ENCODE measurements around the gene DPH7.
"Not testable (repeated sequence)": the region's sequence is repeated elsewhere in the genome, so short reads cannot be mapped to it uniquely, and the experiment has no call there.

Gene DPH7

DNA sequence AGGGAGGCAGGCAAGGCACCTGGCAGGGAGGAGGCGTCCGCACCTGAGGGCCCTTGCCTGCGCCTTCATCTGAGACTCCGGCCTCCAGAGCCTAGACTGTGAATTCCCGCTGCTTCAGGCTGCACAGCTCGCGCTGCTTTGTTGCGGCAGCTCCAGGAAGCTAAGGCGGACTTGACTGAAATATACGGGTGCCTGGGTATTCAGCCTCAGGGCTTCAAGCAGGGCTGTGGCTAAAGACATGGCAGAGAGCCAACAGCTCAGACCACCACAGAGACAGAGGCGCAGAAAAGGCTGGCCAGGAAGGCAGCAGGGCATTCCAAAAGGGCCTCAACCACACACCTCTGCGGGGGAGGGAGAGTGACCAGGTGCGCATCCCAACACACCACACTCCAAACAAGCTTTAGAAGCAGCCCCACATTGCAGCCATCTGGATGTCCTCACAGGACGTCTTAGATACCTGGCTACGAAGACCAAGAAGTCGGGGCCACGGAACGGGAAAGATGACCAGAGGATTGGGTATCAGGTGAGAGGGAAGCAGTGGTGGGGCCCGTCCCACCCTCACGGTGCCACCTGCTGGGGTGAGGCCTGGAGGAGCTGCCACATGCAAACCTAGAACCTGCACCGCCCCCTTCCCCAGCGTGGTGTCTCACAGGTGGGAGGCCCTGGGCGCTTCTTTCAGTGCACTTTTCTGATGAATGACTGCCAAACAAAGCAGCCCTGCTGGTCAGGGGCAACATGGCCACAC is 1.7 kb upstream of the DPH7 start:
- DNase-seq: no peak

DNA sequence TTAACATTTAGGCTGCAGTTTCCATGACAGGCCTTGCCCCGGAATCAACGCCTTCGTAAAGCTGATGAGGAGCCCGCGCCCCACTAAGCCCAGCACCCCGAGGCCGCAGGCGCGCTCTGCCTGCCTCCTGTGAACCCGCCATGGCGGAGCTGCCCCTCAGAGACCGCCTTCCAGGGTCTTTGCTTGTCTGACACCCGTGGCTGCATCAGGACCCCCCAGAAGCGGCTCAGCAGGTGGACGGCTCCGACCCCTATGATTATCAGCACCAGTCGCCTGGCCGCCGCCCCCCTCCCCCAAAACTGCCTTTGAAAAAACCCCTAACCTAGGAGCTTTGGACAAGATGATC is 507 bp upstream of the DPH7 start:
- DNase-seq: no peak

DNA sequence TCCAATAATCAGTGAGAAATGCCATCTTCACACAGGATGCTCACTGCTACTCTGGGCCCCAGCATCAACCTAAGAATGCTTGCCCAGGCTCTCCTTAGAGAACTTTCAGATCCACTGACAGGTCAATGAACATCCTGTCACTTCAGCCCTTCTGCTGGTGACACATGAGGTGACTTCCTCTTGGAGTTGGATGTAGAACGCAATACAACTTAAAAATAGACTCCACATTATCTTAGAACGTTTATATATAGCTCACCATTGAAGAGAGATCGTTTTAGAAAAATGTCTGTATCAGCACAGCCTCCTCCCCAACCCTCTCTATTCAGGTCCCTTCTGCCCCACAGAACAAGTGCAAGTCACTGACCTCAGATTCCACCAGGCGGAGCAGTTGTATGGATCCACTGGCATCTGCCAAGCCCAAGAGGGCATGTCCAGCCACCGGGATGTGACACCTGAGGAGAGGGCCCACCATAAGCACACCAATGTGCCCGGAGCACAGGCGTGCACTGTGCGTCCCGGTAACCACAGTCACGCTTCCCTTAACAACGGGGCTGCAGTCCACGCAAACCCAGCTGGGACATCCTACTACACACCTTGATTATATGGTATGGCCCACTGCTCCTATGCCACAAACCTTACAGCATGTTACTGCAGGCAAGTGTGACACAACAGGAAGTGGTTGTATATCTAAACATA is 2.9 kb downstream of the DPH7 start:
- no peak for DNase-seq

DNA sequence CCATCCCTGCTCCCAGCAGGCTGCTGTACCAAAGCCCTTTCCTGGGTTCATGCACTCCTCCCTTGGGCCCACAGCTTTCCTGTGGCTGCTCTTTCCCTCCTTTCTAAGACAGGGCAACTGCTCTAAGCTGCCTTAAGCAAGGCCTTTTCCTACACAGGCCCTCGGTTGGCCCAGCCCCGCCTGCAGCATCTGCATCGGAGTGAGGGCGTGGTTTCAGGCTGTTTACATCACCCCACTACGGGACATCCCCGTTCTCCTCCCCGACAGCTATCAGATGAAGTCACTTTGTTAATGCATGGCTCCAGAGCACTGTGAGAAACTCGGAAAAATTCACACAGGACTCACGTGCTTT is 3.4 kb downstream of the DPH7 start:
- DNase-seq: no peak

DNA sequence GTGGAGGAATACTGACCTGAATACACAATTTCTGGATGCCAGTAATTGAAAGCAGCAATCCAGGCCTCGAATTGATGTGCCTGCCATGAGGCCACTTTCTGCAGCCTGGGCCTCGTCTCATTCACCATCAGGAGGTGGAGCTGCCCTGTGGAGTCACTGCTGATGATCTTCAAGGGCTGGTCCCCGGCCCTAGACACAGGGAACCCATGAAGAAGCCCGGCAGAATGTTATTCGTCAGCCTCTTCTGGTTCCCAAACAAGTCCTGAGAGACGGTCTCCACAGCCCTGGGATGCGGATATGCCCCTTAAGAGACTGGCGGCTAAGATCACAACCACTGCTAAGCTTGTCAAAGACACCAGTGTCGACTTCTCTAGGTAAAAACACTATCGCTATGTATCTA is 4.5 kb downstream of the DPH7 start:
- DNase-seq: no peak

DNA sequence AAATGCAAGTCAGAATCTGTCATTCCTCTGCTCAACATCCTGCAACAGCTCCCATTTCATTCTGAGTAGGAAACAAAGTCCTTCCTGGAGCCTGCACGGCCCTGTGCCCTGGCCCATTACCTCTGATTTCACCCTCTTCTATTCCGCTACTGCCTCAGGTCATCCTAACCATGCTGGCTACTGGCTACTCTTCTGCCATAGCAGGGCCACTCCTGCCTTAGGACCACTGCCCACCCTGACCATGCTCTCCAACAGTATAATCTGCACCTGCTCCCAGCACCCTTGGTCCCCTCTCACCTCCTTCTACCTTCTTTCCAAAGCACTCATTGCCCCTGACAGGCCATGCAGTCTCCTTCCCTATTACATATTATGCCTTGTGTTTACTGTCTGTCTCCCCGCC is 8.2 kb downstream of the DPH7 start:
- no peak for DNase-seq

DNA sequence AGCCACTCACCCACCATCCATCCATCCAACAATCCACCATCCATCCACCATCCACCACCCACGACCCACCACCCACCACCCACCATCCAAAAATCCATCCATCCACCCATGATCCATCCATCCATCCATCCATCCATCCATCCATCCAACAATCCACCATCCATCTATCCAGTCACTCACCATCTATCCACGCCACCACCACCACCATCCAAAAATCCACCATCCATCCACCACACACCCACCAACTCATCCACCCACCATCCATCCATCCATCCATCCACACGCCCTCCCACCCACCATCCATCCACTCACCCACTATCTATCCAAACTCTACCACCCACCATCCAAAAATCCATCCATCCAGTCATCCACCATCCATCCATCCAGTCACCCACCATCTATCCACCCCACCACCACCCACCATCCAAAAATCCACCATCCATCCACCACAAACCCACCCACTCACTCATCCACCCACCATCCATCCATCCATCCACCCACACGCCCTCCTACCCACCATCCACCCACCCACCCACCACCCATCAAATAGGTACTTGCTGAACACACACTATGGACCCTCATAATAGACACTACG is 9.0 kb downstream of the DPH7 start:
- DNase-seq: no peak

DNA sequence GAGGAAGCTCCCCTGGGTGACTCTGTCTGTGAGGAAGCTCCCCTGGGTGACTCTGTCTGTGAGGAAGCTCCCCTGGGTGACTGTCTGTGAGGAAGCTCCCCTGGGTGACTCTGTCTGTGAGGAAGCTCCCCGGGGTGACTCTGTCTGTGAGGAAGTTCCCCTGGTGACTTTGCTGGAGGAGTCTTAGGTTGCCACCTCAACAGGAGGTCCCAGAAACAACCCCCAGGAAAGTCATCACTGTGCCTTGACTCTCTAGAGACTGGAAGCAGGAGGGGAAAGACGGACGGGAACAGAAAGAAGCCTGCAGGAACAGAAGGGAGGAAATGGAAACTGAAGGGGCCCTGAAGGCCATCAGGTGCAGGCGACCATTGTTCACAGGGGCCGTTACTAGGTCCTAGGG is 10.3 kb downstream of the DPH7 start:
- not testable (repeated sequence) for DNase-seq

DNA sequence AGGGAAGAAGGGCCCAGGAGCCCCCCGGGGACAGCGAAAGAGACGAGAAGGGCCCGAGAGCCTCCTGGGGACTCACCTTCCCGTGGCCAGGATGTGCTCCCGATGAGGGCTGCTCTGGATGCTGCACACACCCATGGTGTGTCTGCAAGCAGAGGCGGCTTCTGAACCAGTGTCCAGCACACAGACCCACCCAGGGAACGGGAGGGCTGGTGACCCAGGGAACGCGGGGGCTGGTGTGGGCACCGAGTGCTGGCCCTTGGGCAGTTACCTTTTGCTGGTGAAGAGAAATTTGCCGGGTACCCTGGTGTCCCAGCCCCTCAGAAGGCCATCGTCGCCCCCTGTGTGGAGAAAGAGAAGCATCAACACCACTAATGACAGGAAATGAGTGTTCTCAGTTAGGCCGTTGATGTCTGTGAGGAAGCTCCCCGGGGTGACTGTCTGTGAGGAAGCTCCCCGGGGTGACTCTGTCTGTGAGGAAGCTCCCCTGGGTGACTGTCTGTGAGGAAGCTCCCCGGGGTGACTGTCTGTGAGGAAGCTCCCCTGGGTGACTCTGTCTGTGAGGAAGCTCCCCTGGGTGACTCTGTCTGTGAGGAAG is 13.8 kb downstream of the DPH7 start:
- DNase-seq: no peak

DNA sequence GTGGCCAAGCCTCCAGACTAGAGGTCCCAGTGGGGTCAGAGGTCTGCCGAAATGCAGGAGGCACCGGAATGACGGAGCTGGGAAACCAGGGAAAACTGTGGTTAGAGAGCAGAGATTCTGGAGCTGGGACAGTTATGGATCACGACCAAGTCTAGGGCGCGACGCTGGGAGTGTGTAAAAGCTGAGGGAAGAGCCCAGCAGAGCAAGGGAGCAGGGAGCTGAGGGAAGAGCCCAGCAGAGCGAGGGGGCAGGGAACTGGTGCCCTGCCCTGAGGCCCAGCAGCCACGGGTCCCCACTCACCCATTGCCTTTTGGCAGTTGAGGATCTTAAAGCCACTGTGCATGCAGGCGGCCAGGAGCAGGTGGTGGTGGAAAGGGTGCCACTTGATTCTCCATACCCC is 14.6 kb downstream of the DPH7 start:
- DNase-seq: no peak

DNA sequence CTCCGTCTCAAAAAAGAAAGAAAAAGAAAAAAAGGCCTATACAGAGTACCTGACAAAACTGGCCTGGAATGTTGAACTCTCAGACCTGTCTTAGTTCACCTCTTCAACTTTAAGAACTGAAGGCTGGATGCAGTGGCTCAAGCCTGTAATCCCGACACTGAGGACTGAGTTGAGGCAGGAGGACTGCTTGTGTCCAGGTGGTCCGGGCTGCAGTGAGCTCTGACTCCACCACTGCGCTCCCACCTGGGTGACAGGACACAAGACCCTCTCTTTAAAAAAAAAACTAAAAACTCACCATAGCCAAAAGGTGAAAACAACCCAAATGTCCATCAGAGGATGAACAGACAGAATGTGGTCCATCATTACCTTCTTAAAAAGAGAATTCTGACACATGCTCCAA is 20.6 kb downstream of the DPH7 start:
- no peak for DNase-seq

DNA sequence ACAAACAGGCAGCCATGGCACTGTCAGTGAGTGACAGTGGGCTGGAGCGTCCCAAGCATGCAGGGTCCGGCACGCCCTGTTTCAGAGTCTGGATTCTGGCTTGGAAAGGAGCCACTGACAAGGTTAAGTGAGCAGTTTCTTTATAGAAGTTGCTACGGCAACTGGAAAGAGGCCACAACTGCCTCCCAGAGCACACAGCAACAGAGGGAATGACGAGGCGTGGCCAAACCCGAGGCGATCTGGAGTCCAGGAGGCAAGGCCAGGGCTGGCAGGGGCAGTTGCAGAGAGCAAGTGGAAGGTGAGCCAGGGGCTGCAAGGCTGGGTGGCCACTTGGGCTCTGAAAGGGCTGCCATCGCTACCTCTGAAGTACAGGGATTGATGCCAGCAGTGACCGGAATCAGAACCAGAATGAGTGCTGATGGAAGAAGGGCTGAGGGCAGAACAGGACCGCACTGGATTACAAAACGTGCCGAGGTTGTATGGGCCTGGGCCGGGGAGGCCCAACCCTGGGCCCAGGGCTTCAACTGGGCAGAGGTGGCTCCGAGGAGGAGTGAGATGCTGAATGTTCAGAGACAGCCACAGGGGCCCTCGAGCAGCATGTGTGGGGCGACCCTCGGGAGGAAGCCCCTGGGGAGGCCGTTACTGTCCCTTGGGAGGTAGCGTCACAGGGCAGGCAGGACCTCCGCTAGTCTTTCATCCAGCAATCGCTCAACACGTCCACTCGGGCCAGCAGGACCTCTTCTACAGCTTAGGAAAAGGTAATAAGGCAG is 22.5 kb downstream of the DPH7 start:
- no peak for DNase-seq

DNA sequence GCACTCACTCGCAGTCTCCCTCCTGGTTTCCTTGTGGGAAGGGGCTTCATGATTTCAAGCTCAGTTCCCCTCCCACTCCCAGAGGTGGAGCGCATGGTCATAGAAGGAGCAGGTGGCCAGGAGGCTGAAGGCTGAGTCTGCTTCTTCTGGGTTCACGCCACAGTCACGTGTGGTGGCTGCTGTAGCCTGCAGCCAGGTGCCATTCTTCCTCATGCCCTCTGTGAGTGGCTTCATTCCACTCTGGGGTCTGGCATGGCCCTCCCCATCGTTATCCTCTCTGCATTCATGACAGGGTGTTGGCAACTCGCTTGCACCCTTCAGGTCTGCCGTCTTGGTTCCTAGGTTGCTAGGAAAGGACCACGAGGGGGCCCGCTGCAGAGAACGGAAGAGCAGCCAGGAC is 23.5 kb downstream of the DPH7 start:
- no peak for DNase-seq

DNA sequence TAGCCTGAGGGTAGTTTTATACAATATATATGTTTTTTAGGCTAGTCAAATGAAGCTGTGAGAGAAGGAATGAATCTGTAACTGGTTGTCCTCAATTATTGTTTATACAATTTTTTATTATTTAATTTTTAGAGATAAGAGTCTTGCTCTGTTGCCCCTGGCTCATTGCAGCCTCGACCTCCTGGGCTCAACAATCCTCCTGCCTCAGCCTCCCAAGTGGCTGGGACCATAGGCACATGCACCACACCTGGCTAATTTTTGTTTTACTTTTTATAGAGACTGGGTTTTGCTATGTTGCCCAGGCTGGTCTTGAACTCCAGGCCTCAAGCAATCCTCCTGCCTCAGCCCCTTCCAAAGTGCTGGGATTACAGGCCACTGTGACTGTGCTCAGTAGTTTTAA is 24.4 kb downstream of the DPH7 start:
- no peak for DNase-seq

DNA sequence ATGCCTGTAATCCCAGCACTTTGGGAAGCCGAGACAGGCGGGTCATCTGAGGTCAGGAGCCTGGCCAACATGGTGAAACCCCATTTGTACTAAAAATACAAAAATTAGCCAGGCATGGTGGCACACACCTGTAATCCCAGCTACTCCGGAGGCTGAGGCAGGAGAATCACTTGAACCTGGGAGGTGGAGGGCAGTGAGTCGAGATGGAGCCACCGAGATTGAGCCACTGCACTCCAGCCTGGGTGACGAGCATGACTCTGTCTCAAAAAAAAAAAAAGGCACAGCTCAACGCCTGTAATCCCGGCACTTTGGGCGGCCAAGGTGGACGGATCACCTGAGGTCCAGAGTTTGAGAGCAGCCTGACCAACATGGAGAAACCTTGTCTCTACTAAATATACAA is 25.1 kb downstream of the DPH7 start:
- not testable (repeated sequence) for DNase-seq

DNA sequence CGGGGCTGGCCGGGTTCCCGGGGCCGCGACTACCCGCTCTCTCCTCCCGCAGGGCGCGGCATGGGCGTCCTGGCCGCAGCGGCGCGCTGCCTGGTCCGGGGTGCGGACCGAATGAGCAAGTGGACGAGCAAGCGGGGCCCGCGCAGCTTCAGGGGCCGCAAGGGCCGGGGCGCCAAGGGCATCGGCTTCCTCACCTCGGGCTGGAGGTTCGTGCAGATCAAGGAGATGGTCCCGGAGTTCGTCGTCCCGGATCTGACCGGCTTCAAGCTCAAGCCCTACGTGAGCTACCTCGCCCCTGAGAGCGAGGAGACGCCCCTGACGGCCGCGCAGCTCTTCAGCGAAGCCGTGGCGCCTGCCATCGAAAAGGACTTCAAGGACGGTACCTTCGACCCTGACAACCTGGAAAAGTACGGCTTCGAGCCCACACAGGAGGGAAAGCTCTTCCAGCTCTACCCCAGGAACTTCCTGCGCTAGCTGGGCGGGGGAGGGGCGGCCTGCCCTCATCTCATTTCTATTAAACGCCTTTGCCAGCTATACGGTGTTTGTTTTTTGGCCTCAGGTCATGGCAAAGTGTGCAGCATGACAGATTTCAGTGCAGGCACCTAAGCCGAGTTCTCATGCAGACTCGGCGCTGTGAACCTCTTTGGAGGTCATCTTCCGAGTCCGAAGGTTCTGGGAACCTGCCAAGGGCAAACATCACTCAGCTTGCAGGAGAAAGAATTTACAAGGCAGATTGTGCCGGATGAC is 26.5 kb downstream of the DPH7 start:
- DNase-seq: no peak

DNA sequence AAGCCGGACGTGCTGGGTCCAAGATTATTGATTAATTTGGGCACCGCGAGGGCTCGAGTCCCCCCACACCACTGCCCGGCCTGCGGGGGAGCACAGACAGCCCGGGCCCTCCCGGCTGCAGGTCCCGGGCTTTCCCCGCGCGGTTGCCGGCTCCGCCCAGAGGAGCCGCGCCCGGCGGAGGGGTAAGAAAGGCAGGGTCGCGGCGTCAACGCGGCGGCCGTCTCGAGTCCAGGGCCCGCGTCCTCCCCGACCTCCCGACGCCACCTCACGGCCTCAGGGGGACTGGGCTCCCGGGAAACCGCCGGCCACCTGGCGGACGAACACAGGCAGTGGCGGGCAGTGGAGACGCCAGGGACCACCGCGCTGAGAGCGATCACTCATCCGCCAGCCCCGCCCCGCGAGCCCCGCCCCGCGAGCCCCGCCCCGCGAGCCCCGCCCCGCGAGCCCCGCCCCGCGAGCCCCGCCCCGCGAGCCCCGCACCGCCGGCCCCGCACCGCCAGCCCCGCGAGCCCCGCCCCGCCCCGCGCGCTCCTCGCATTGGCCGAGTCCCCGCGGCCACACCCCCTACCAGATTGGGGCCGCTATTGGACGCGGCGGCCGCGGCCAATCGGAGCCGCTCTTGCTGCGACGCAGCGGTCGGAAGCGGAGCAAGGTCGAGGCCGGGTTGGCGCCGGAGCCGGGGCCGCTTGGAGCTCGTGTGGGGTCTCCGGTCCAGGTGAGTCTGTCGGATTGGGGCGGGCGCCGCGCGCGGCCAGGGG is 27.3 kb downstream of the DPH7 start, which contains the start of gene MRPL41:
Gene MRPL41 (plus strand): TSS at position 616 of the 758 bp plus-strand sequence. CDS start 203 bp downstream, outside the sequence.
- DNase-seq: peak; percentile 78

DNA sequence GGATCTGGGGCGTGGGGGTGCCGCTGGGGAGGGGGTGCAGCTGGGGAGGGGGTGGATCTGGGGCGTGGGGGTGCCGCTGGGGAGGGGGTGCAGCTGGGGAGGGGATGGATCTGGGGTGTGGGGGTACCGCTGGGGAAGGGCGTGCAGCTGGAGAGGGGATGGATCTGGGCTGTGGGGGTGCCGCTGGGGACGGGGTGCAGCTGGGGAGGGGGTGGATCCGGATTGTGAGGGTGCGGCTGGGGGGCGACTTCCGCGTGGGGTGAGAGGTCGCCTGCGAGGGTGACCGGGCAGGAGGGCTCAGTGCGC is 27.8 kb downstream of the DPH7 start:
- DNase-seq: not testable (repeated sequence)

DNA sequence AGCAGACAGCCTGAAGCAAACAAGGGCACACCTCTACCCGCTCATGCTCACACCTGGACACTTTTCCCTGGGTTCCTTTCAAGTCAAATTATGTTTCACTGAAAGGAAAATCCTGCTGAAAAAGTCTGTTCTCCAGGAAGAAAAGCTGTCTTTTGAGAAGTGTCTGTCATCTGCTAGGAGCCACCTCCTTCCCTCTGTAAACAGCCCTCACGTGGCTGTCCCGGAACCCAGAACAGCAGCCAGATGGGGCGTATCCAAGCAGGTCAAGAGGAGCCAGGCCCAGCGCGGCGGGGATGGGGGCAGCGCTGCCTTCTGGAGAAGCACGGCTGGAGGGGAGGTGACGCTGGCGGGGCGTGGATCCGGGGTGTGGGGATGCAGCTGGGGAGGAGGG is 28.5 kb downstream of the DPH7 start, which contains the start of gene PNPLA7:
Gene PNPLA7 (minus strand): TSS at position 172 of the 391 bp plus-strand sequence. CDS start 205 bp downstream, outside the sequence.
- DNase-seq: no peak

DNA sequence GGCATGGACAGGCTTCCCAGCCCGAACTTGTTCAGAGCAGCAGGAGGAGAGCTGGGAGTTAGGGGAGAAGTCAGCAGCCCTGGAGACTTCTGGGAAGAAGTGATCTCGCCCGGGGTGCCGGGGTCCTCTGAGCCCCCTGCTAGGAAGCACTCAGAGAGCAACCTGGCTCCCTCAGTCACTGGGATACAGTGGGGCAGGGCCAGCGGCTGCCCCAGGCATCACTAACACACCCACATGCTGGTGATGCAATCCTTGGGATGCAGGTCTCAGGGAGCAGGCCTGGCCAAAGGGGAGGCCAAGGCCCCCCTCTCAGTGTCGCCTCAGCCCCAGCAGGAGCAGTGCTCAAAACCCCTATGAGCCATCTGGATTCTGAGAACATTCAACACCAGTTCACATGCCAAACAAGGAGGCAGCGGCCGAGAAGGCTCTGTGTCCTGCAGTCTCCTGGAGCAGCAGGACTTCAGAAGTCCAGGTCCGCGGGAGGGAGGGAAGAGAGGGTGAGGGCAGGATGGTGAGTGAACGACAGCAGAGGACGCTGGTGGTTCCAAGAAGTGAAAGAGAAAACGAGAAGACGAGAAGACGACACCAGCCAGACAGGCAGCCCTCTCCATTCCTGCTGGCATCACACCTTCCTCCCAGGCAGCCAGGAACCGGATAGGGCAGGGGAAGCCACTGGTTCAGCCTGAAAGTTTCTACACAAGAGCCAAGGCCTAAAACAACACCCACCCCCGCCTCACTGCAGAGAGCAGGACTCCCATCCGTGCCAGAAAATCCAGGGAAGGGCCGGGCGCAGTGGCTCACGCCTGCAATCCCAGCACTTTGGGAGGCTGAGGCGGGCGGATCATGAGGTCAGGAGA is 30.8 kb downstream of the DPH7 start:
- no peak for DNase-seq

DNA sequence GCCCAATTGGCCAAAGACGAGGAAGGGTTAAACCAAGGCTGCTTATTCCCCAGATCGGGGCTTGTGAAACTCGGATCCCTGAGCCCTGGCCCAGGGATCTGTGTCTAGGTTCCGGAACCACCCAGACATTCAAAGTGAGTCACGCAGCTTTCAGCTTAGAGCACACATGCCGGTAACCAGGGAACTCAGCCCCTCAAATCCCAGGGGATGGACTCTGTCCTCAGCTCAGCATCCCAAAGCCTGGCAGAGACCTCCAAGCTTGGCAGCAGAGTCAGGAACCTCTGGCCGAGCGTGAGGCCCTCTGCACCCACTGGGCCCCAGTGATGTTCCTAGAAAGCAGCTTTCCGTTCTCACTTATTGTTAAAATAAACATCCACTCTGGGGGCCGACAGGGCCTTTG is 33.6 kb downstream of the DPH7 start:
- DNase-seq: no peak
